Neural cell (in vitro differentiated cells): ENCODE results near the gene KIAA1614. TPM values are rescaled to one million over a fixed set of nuclear protein-coding genes. Genes with fewer than 3 reads are reported as not detected.

Experiments
- H2AFZ ChIP-seq: fragments of 200-600, 300-800 bp; sonication (generic), shearing (Covaris generic); 2 replicates; pipeline ENCODE4 v1.6.0; 2014; ENCODE audit warnings: low read depth, mild to moderate bottlenecking, antibody characterized with exemption, low read length, moderate library complexity
- H3F3A ChIP-seq: fragments of 200-600 bp; shearing (Covaris generic); 2 replicates; pipeline ENCODE4 v1.6.1; 2016; ENCODE audit warnings: mild to moderate bottlenecking, moderate library complexity, mixed read lengths, antibody characterized with exemption, low read length; ENCODE audit not compliant: insufficient read depth, poor library complexity, severe bottlenecking
- H3K27ac ChIP-seq: fragments of 200-600, 300-800 bp; sonication (generic), shearing (Covaris generic); 2 replicates; pipeline ENCODE4 v1.5.1; 2014; ENCODE audit warnings: mild to moderate bottlenecking, low read length, moderate library complexity
- H3K27me3 ChIP-seq: fragments of 300-800, 200-600 bp; sonication (generic), shearing (Covaris generic); 2 replicates; pipeline ENCODE4 v1.6.0; 2014; ENCODE audit warnings: mild to moderate bottlenecking, low read depth, low read length, moderate library complexity; ENCODE audit not compliant: insufficient read depth
- H3K36me3 ChIP-seq: fragments of 300-800, 200-600 bp; sonication (generic), shearing (Covaris generic); 2 replicates; pipeline ENCODE4 v1.5.1; 2014; ENCODE audit warnings: mild to moderate bottlenecking, antibody characterized with exemption, low read length, moderate library complexity; ENCODE audit not compliant: insufficient read depth
- H3K4me2 ChIP-seq: fragments of 300-800, 200-600 bp; sonication (generic), shearing (Covaris generic); 2 replicates; pipeline ENCODE4 v1.6.0; 2014; ENCODE audit warnings: mild to moderate bottlenecking, low read length
- H3K4me3 ChIP-seq: fragments of 300-800, 200-600 bp; sonication (generic), shearing (Covaris generic); 2 replicates; pipeline ENCODE4 v1.5.1; 2014; ENCODE audit warnings: mild to moderate bottlenecking, low read length, moderate library complexity
- H3K79me2 ChIP-seq: fragments of 200-600 bp; shearing (Covaris generic); replicated peaks from 2 replicates; pipeline ENCODE4 v1.6.0; 2014; ENCODE audit warnings: mild to moderate bottlenecking, low read length, moderate library complexity; ENCODE audit not compliant: insufficient read depth
- H3K9ac ChIP-seq: fragments of 300-800, 200-600 bp; sonication (generic), shearing (Covaris generic); 2 replicates; pipeline ENCODE4 v1.6.1; 2016; ENCODE audit warnings: mild to moderate bottlenecking, low read length, mixed read lengths
- H3K9me2 ChIP-seq: fragments of 200-600 bp; shearing (Covaris generic); 2 replicates; pipeline ENCODE4 v1.6.1; 2016; ENCODE audit warnings: mild to moderate bottlenecking, low read length, mixed read lengths; ENCODE audit not compliant: insufficient read depth
- H3K9me3 ChIP-seq: fragments of 200-600, 300-800 bp; sonication (generic), shearing (Covaris generic); 2 replicates; pipeline ENCODE4 v1.6.1; 2016; ENCODE audit warnings: mild to moderate bottlenecking, mixed run types, low read length, moderate library complexity, mixed read lengths
- H4K20me1 ChIP-seq: fragments of 200-600 bp; shearing (Covaris generic); 2 replicates; pipeline ENCODE4 v1.6.1; 2016; ENCODE audit warnings: mild to moderate bottlenecking, mixed run types; ENCODE audit not compliant: insufficient read depth
- EP300 ChIP-seq: fragments of 450-650 bp; conservative IDR thresholded peaks from 2 replicates; pipeline ENCODE4 v1.6.1; 2014; ENCODE audit warnings: antibody characterized with exemption, mild to moderate bottlenecking, moderate library complexity; ENCODE audit not compliant: poor library complexity, severe bottlenecking
- EZH2 ChIP-seq: fragments of 200-600, 300-800 bp; shearing (Covaris generic), sonication (generic); IDR thresholded peaks from 2 replicates; pipeline ENCODE4 v1.6.1; 2014; ENCODE audit warnings: antibody characterized with exemption, low read length, borderline replicate concordance, mild to moderate bottlenecking; ENCODE audit not compliant: insufficient read depth, poor library complexity, severe bottlenecking
- MXI1 ChIP-seq: fragments of 450-650 bp; conservative IDR thresholded peaks from 2 replicates; pipeline ENCODE4 v1.6.1; 2014; ENCODE audit warnings: antibody characterized with exemption, mild to moderate bottlenecking; ENCODE audit not compliant: poor library complexity, severe bottlenecking
- POLR2AphosphoS5 ChIP-seq: IDR thresholded peaks from 2 replicates; pipeline ENCODE4 v1.6.1; 2012
- RAD21 ChIP-seq: fragments of 450-650 bp; conservative IDR thresholded peaks from 2 replicates; pipeline ENCODE4 v1.6.1; 2014; ENCODE audit warnings: antibody characterized with exemption, mild to moderate bottlenecking, moderate library complexity
- SMC3 ChIP-seq: fragments of 450-650 bp; conservative IDR thresholded peaks from 2 replicates; pipeline ENCODE4 v1.6.1; 2014; ENCODE audit warnings: antibody characterized with exemption, mild to moderate bottlenecking, moderate library complexity; ENCODE audit not compliant: poor library complexity
- TAF1 ChIP-seq: IDR thresholded peaks from 2 replicates; pipeline ENCODE4 v1.6.1; 2012; ENCODE audit warnings: low read depth
- polyA plus RNA-seq: library from polyadenylated mRNA; depleted of rRNA; stranded (reverse); fragments of >200 nt; gene quantifications from 2 replicates; pipeline ENCODE4 v1.2.3, GENCODE V29; 2014
- TF ChIP-seq, protein P1 (sequence below): fragments of 450-650 bp; IDR thresholded peaks from 2 replicates; pipeline ENCODE4 v1.5.1; 2014; ENCODE audit warnings: antibody characterized with exemption, mild to moderate bottlenecking, moderate library complexity; ENCODE audit not compliant: poor library complexity, severe bottlenecking
- TF ChIP-seq, protein P2 (sequence below): IDR thresholded peaks from 2 replicates; pipeline ENCODE4 v1.6.1; 2012; ENCODE audit warnings: borderline replicate concordance

Gene KIAA1614
- polyA plus RNA-seq, 1 donor from 2014 or later, result 0.50 TPM

DNA sequence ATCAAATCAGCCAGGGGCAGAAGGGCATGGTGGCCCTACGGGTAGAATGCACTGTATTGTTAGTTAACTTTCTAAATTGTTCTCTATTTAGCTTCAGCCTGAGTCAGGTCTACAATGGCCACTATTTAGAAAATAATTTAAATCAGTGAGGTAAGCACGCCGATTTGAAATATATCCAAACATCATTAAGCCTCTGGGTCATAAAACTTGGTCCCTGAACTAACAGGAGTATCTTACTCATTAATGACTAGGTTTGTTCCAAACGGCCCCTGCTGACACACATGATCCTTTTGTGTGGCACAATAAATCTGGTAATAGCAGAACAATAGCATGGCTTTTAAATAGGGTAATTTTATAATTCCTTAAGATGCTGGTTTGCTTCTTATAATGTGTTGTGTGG, 61.5 kb downstream of the KIAA1614 start:
- no peak overlapping the region for H2AFZ ChIP-seq
- H3K36me3 ChIP-seq, result peaks cover 3% of the 10 kb centered on the region
- no peak overlapping the region for H3K4me2 ChIP-seq
- TF ChIP-seq, protein P1, sequence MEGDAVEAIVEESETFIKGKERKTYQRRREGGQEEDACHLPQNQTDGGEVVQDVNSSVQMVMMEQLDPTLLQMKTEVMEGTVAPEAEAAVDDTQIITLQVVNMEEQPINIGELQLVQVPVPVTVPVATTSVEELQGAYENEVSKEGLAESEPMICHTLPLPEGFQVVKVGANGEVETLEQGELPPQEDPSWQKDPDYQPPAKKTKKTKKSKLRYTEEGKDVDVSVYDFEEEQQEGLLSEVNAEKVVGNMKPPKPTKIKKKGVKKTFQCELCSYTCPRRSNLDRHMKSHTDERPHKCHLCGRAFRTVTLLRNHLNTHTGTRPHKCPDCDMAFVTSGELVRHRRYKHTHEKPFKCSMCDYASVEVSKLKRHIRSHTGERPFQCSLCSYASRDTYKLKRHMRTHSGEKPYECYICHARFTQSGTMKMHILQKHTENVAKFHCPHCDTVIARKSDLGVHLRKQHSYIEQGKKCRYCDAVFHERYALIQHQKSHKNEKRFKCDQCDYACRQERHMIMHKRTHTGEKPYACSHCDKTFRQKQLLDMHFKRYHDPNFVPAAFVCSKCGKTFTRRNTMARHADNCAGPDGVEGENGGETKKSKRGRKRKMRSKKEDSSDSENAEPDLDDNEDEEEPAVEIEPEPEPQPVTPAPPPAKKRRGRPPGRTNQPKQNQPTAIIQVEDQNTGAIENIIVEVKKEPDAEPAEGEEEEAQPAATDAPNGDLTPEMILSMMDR, result no peak
- TF ChIP-seq SMC3 (no peak), TAF1 (no peak), MXI1 (no peak), EP300 (no peak), RAD21 (no peak)
- H3K9me2 ChIP-seq, result no peaks in the 10 kb centered on the region
- H3K27me3 ChIP-seq, result no peaks in the 10 kb centered on the region
- H3K9ac ChIP-seq, result no peak overlapping the region
- no peak overlapping the region for H3K27ac ChIP-seq
- H3K9me3 ChIP-seq, result no peaks in the 10 kb centered on the region
- H4K20me1 ChIP-seq, result no peaks in the 10 kb centered on the region
- no peaks in the 10 kb centered on the region for H3F3A ChIP-seq
- H3K79me2 ChIP-seq, result peaks cover 5% of the 10 kb centered on the region
- H3K4me3 ChIP-seq, result no peak overlapping the region

DNA sequence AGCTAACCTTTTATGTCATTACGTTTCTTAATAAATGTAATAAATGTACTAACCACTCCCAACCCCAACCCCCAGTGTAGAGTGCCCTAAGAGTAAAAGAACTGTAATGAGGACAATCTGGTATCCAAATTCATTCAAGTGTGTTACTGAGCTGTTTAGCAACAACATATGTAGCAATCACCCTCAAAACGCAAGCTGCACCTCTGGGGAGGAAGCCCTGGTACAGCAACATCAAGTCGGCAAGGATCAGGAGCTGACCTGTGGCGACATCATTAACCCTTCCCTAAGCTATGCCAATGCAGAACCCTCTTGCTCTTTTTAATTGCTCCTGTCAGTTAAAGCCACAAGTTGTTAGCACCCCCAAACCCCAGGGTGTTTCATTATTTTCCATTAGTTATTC, 62.9 kb downstream of the KIAA1614 start:
- Histone ChIP-seq H3K27ac (no peak overlapping the region), H3K36me3 (peaks cover 3% of the 10 kb centered on the region), H3K27me3 (no peaks in the 10 kb centered on the region), H3K4me3 (no peak overlapping the region), H3K79me2 (peaks cover 5% of the 10 kb centered on the region), H3F3A (no peaks in the 10 kb centered on the region), H2AFZ (no peak overlapping the region), H3K9me2 (no peaks in the 10 kb centered on the region), H4K20me1 (no peaks in the 10 kb centered on the region), H3K4me2 (no peak overlapping the region), H3K9ac (no peak overlapping the region), H3K9me3 (no peaks in the 10 kb centered on the region)
- TF ChIP-seq, protein P1, result no peak
- no peak for TF ChIP-seq RAD21
- TF ChIP-seq, protein P2, sequence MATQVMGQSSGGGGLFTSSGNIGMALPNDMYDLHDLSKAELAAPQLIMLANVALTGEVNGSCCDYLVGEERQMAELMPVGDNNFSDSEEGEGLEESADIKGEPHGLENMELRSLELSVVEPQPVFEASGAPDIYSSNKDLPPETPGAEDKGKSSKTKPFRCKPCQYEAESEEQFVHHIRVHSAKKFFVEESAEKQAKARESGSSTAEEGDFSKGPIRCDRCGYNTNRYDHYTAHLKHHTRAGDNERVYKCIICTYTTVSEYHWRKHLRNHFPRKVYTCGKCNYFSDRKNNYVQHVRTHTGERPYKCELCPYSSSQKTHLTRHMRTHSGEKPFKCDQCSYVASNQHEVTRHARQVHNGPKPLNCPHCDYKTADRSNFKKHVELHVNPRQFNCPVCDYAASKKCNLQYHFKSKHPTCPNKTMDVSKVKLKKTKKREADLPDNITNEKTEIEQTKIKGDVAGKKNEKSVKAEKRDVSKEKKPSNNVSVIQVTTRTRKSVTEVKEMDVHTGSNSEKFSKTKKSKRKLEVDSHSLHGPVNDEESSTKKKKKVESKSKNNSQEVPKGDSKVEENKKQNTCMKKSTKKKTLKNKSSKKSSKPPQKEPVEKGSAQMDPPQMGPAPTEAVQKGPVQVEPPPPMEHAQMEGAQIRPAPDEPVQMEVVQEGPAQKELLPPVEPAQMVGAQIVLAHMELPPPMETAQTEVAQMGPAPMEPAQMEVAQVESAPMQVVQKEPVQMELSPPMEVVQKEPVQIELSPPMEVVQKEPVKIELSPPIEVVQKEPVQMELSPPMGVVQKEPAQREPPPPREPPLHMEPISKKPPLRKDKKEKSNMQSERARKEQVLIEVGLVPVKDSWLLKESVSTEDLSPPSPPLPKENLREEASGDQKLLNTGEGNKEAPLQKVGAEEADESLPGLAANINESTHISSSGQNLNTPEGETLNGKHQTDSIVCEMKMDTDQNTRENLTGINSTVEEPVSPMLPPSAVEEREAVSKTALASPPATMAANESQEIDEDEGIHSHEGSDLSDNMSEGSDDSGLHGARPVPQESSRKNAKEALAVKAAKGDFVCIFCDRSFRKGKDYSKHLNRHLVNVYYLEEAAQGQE, result no peak
- TF ChIP-seq EZH2, result no peak
- no peak for TF ChIP-seq TAF1
- TF ChIP-seq MXI1, result no peak
- TF ChIP-seq POLR2AphosphoS5, result no peak
- TF ChIP-seq EP300, result no peak
- TF ChIP-seq SMC3, result no peak
